IMR-90 (cell line): Measurements from ENCODE around the gene PRCP. TPM values are rescaled to one million over a fixed set of nuclear protein-coding genes. Genes with fewer than 3 reads are reported as not detected.

ENCODE experiments used
- ATAC-seq: fragments of 200-7000 bp; cut with Tn5 transposase; 2 replicates; pipeline ENCODE4 v1.9.1; 2020; ENCODE audit warnings: low read depth, mild to moderate bottlenecking, moderate library complexity
- BruUV-seq: library from RNA; stranded (reverse); fragments of 400-500 nt; replicated peaks from 2 replicates; lab custom pipeline; 2021; lab: Mats Ljungman, UMichigan
- CTCF ChIA-PET: fragments of 300-600 bp; formaldehyde crosslinking; extraction: SDS; loops from one replicate; lab custom pipeline; 2021; ENCODE audit warnings: antibody characterized with exemption; lab: Yijun Ruan, JAX
- POLR2A ChIA-PET: fragments of 300-600 bp; sonication (Branson Sonifier 250); formaldehyde crosslinking; loops from one replicate; lab custom pipeline; 2022; ENCODE audit warnings: antibody characterized with exemption; ENCODE audit not compliant: unreplicated experiment; lab: Charles Lee
- DNase-seq: peaks from one replicate; pipeline ENCODE4 v3.0.0; 2013
- H2AFZ ChIP-seq: replicated peaks from 2 replicates; pipeline ENCODE3; 2013; ENCODE audit warnings: low read length, mild to moderate bottlenecking; ENCODE audit not compliant: poor library complexity
- H2AK5ac ChIP-seq: 2 replicates; pipeline ENCODE4 v1.6.1; 2013; ENCODE audit warnings: low read depth, low read length, inconsistent platforms
- H2AK9ac ChIP-seq: replicated peaks from 2 replicates; pipeline ENCODE3; 2013; ENCODE audit warnings: mild to moderate bottlenecking, low read depth, low read length, moderate library complexity; ENCODE audit not compliant: poor library complexity
- H2BK120ac ChIP-seq: 2 replicates; pipeline ENCODE4 v1.6.1; 2013; ENCODE audit warnings: low read depth, low read length, inconsistent platforms
- H2BK15ac ChIP-seq: 3 replicates; pipeline ENCODE4 v1.6.1; 2013; ENCODE audit warnings: low read depth, low read length, inconsistent platforms
- H2BK20ac ChIP-seq: 2 replicates; pipeline ENCODE4 v1.6.1; 2013; ENCODE audit warnings: low read depth, mild to moderate bottlenecking, inconsistent platforms, low read length, moderate library complexity
- H2BK5ac ChIP-seq: 2 replicates; pipeline ENCODE4 v1.6.1; 2013; ENCODE audit warnings: mild to moderate bottlenecking, low read depth, low read length, inconsistent platforms; ENCODE audit not compliant: poor library complexity, severe bottlenecking
- H3K14ac ChIP-seq: replicated peaks from 2 replicates; pipeline ENCODE4 v1.6.1; 2013; ENCODE audit warnings: low read depth, low read length, inconsistent platforms
- H3K18ac ChIP-seq: 2 replicates; pipeline ENCODE4 v1.6.1; 2013; ENCODE audit warnings: low read depth, low read length, control low read depth
- H3K23ac ChIP-seq: 2 replicates; pipeline ENCODE4 v1.6.1; 2013; ENCODE audit warnings: low read depth, low read length, inconsistent platforms
- H3K27ac ChIP-seq: 2 replicates; pipeline ENCODE4 v1.5.1; 2013; ENCODE audit warnings: mild to moderate bottlenecking, control low read depth, low read length; ENCODE audit not compliant: insufficient read depth
- H3K27me3 ChIP-seq: 2 replicates; pipeline ENCODE4 v1.6.1; 2013; ENCODE audit warnings: low read length; ENCODE audit not compliant: control insufficient read depth, insufficient read depth
- H3K36me3 ChIP-seq: 2 replicates; pipeline ENCODE4 v1.6.1; 2013; ENCODE audit warnings: low read length, mixed read lengths; ENCODE audit not compliant: control insufficient read depth, insufficient read depth
- H3K4ac ChIP-seq: 2 replicates; pipeline ENCODE4 v1.6.1; 2013; ENCODE audit warnings: low read depth, low read length, inconsistent platforms
- H3K4me1 ChIP-seq: 2 replicates; pipeline ENCODE4 v1.6.1; 2013; ENCODE audit warnings: low read length, mixed read lengths; ENCODE audit not compliant: control insufficient read depth, insufficient read depth
- H3K4me2 ChIP-seq: 2 replicates; pipeline ENCODE4 v1.6.1; 2013; ENCODE audit warnings: low read depth, mild to moderate bottlenecking, control low read depth, low read length, moderate library complexity
- H3K4me3 ChIP-seq: 2 replicates; pipeline ENCODE4 v1.5.1; 2013; ENCODE audit warnings: low read depth, mild to moderate bottlenecking, control low read depth, low read length, moderate library complexity; ENCODE audit not compliant: insufficient read depth
- H3K56ac ChIP-seq: 2 replicates; pipeline ENCODE4 v1.6.1; 2013; ENCODE audit warnings: low read length, inconsistent platforms; ENCODE audit not compliant: insufficient read depth; ENCODE audit errors: extremely low read depth
- H3K79me1 ChIP-seq, 2 experiments: 2 replicates each; pipeline ENCODE4 v1.6.1; 2013; ENCODE audit warnings: low read length in 2 of 2, inconsistent platforms in 1 of 2, low read depth in 1 of 2
- H3K9ac ChIP-seq: 2 replicates; pipeline ENCODE4 v1.6.1; 2013; ENCODE audit warnings: low read depth, low read length, control low read depth
- H3K9me1 ChIP-seq: 2 replicates; pipeline ENCODE4 v1.6.1; 2013; ENCODE audit warnings: low read length, inconsistent platforms; ENCODE audit not compliant: insufficient read depth
- H3K9me3 ChIP-seq: 2 replicates; pipeline ENCODE4 v1.6.1; 2013; ENCODE audit warnings: low read length; ENCODE audit not compliant: control insufficient read depth, insufficient read depth
- H4K20me1 ChIP-seq: 2 replicates; pipeline ENCODE4 v1.6.1; 2013; ENCODE audit warnings: low read length, inconsistent platforms; ENCODE audit not compliant: insufficient read depth
- H4K5ac ChIP-seq: 2 replicates; pipeline ENCODE4 v1.6.1; 2013; ENCODE audit warnings: mild to moderate bottlenecking, low read depth, low read length, control low read depth
- H4K8ac ChIP-seq, 2 experiments: 2 replicates each; pipeline ENCODE4 v1.6.1; 2013; ENCODE audit warnings: low read depth in 2 of 2, low read length in 2 of 2, control low read depth in 1 of 2, inconsistent platforms in 1 of 2
- H4K91ac ChIP-seq: 2 replicates; pipeline ENCODE4 v1.6.1; 2013; ENCODE audit warnings: low read depth, low read length, inconsistent platforms; ENCODE audit not compliant: insufficient read depth
- BHLHE40 ChIP-seq: fragments of 150-350 bp; IDR thresholded peaks from 2 replicates; pipeline ENCODE4 v1.6.1; 2016; ENCODE audit warnings: mild to moderate bottlenecking, low read depth, low read length
- CEBPB ChIP-seq: IDR thresholded peaks from 2 replicates; pipeline ENCODE4 v1.6.1; 2012; ENCODE audit warnings: low read depth, low read length, improper control_type of control experiment
- CHD1 ChIP-seq: IDR thresholded peaks from 2 replicates; pipeline ENCODE4 v1.6.1; 2012; ENCODE audit warnings: low read depth, low read length, improper control_type of control experiment
- FOS ChIP-seq: fragments of 150-350 bp; IDR thresholded peaks from 2 replicates; pipeline ENCODE4 v1.6.1; 2016; ENCODE audit warnings: low read depth, low read length
- MAFK ChIP-seq: IDR thresholded peaks from 2 replicates; pipeline ENCODE4 v1.6.1; 2012; ENCODE audit warnings: low read depth, low read length, improper control_type of control experiment
- MAZ ChIP-seq: IDR thresholded peaks from 2 replicates; pipeline ENCODE4 v1.6.1; 2012; ENCODE audit warnings: low read depth, mild to moderate bottlenecking, low read length, improper control_type of control experiment, moderate library complexity, borderline replicate concordance
- MXI1 ChIP-seq: IDR thresholded peaks from 2 replicates; pipeline ENCODE4 v1.6.1; 2012; ENCODE audit warnings: low read depth, mild to moderate bottlenecking, low read length, moderate library complexity, borderline replicate concordance
- NFE2L2 ChIP-seq: fragments of 150-350 bp; IDR thresholded peaks from 2 replicates; pipeline ENCODE4 v1.6.1; 2016; ENCODE audit warnings: low read depth, mild to moderate bottlenecking, low read length
- RAD21 ChIP-seq: IDR thresholded peaks from 2 replicates; pipeline ENCODE4 v1.6.1; 2012; ENCODE audit warnings: low read length, improper control_type of control experiment
- RFX5 ChIP-seq: IDR thresholded peaks from 2 replicates; pipeline ENCODE4 v1.8.0; 2012; ENCODE audit warnings: low read depth, mild to moderate bottlenecking, low read length, moderate library complexity
- WGBS, 2 experiments: methylation state at CpG; one replicate each; pipeline versions ENCODE4 v1.1.5 to v1.1.7; 2013; ENCODE audit warnings: missing lambda C conversion rate in 2 of 2; ENCODE audit not compliant: insufficient read length in 1 of 2; ENCODE audit errors: extremely low coverage in 2 of 2; 5-methylcytosine and 5-hydroxymethylcytosine counted together
- dilution Hi-C: fragments of 300-500 bp; cut with HindIII; formaldehyde crosslinking; loops from one replicate; pipeline ENCODE4 v1.14.3; 2018; ENCODE audit warnings: low sequenced_read_pairs; ENCODE audit not compliant: unreplicated experiment
- in situ Hi-C: fragments of 300-500 bp; cut with MboI; formaldehyde crosslinking; loops from 3 replicates; pipeline ENCODE4 v1.14.3; 2019; ENCODE audit warnings: low sequenced_read_pairs, inconsistent platforms, mixed read lengths
- intact Hi-C: fragments of 100-400 bp; cut with micrococcal nuclease; formaldehyde crosslinking; loops from 2 replicates; pipeline ENCODE4 v1.10.0; 2022
- polyA plus RNA-seq, 3 experiments: library from polyadenylated mRNA; depleted of rRNA; stranded (reverse); fragments of >200 nt; gene quantifications; 2 replicates each; pipeline ENCODE4 v1.2.3, GENCODE V29; 2012; ENCODE audit warnings: low replicate concordance in 1 of 3
- total RNA-seq: library from RNA; depleted of rRNA; stranded (reverse); fragments of >200 nt; gene quantifications from 2 replicates; pipeline ENCODE4 v1.2.3, GENCODE V29; 2012
- TF ChIP-seq, protein P1 (sequence below): conservative IDR thresholded peaks from 2 replicates; pipeline ENCODE4 v1.5.1; 2012; ENCODE audit warnings: mild to moderate bottlenecking, low read depth, low read length, improper control_type of control experiment
- TF ChIP-seq, protein P2 (sequence below): fragments of 150-350 bp; IDR thresholded peaks from 2 replicates; pipeline ENCODE4 v1.6.1; 2016; ENCODE audit warnings: low read depth, mild to moderate bottlenecking, low read length, moderate library complexity, borderline replicate concordance

Gene PRCP
- total and polyA plus RNA-seq, 2 of the 4 experiments (the other 2 are of a cell fraction), result 31.7 to 64.9 TPM

DNA sequence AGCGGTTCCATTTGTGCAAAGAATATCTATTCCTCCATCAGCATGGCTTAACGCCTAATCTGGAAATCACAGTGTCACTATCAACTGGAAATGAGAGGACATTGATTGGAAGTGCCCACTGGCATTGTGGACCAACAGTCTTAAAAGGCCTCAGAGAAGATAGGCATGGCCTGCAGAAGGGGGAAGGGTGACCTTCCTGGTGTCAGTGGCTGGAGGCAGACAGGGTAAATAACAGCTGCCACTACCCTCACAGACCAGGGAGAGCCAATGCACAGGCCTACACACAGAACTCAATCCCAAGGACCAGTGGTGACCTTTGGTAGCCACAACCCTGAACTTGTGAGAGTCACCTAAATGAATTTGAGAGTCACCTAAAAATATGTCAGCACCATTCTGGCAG lies 37.3 kb upstream of the PRCP start:
- ATAC-seq (no peak), DNase-seq (no peak)
- Histone ChIP-seq H3K14ac (no peak overlapping the region), H2AK9ac (no peak overlapping the region), H2BK15ac (no peak overlapping the region), H3K27ac (no peak overlapping the region), H4K20me1 (no peaks in the 10 kb centered on the region), H2BK5ac (no peak overlapping the region), H2BK20ac (no peak overlapping the region), H3K4me3 (no peak overlapping the region), H3K9ac (no peak overlapping the region), H4K8ac (no peak overlapping the region), H2BK120ac (no peak overlapping the region), H3K23ac (no peak overlapping the region), H3K4me2 (no peak overlapping the region), H3K27me3 (no peaks in the 10 kb centered on the region), H3K36me3 (no peaks in the 10 kb centered on the region), H4K91ac (no peak overlapping the region), H3K56ac (no peak overlapping the region), H2AFZ (no peak overlapping the region), H3K4me1 (no peaks in the 10 kb centered on the region), H3K4ac (no peak overlapping the region), H2AK5ac (no peak overlapping the region), H3K9me1 (peaks cover 6% of the 10 kb centered on the region; the same call in 1 of the 2 replicates), H4K5ac (no peak overlapping the region), H3K9me3 (no peaks in the 10 kb centered on the region), H3K18ac (no peak overlapping the region), H3K79me1 (no peaks in the 10 kb centered on the region)
- in situ Hi-C loops (no loop called here), intact Hi-C loops (no loop called here), dilution Hi-C loops (no loop called here)
- no TSS peak for BruUV-seq
- no peak for TF ChIP-seq RFX5
- no peak for TF ChIP-seq CEBPB
- TF ChIP-seq, protein P1, sequence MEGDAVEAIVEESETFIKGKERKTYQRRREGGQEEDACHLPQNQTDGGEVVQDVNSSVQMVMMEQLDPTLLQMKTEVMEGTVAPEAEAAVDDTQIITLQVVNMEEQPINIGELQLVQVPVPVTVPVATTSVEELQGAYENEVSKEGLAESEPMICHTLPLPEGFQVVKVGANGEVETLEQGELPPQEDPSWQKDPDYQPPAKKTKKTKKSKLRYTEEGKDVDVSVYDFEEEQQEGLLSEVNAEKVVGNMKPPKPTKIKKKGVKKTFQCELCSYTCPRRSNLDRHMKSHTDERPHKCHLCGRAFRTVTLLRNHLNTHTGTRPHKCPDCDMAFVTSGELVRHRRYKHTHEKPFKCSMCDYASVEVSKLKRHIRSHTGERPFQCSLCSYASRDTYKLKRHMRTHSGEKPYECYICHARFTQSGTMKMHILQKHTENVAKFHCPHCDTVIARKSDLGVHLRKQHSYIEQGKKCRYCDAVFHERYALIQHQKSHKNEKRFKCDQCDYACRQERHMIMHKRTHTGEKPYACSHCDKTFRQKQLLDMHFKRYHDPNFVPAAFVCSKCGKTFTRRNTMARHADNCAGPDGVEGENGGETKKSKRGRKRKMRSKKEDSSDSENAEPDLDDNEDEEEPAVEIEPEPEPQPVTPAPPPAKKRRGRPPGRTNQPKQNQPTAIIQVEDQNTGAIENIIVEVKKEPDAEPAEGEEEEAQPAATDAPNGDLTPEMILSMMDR, result no peak
- TF ChIP-seq BHLHE40, result no peak
- TF ChIP-seq FOS, result no peak
- TF ChIP-seq, protein P2, sequence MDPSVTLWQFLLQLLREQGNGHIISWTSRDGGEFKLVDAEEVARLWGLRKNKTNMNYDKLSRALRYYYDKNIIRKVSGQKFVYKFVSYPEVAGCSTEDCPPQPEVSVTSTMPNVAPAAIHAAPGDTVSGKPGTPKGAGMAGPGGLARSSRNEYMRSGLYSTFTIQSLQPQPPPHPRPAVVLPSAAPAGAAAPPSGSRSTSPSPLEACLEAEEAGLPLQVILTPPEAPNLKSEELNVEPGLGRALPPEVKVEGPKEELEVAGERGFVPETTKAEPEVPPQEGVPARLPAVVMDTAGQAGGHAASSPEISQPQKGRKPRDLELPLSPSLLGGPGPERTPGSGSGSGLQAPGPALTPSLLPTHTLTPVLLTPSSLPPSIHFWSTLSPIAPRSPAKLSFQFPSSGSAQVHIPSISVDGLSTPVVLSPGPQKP, result no peak
- no peak for TF ChIP-seq MAZ
- no peak for TF ChIP-seq CHD1
- TF ChIP-seq MAFK, result no peak
- no peak for TF ChIP-seq NFE2L2
- TF ChIP-seq RAD21, result no peak
- no peak for TF ChIP-seq MXI1
- CTCF ChIA-PET, result no interaction called here
- POLR2A ChIA-PET, result no interaction called here
- no CpG with 5 or more reads among the region's 2 CpGs for WGBS, 2 experiments
